CD4-positive, alpha-beta T cell (primary cell): ENCODE results near the gene CNKSR3. TPM values are rescaled to one million over a fixed set of nuclear protein-coding genes. Genes with fewer than 3 reads are reported as not detected.

Source experiments
- ATAC-seq: fragments of 200-7000 bp; cut with Tn5 transposase; one replicate; pipeline ENCODE4 v1.10.0; 2022; ENCODE audit warnings: mild to moderate bottlenecking; ENCODE audit not compliant: poor library complexity
- CTCF ChIA-PET: fragments of 350-600 bp; sonication (Branson Sonifier 250); formaldehyde crosslinking; loops from one replicate; lab custom pipeline; 2021; ENCODE audit warnings: antibody characterized with exemption, inconsistent platforms; lab: Charles Lee
- POLR2A ChIA-PET: fragments of 350-600 bp; sonication (Branson Sonifier 250); formaldehyde crosslinking; loops from one replicate; lab custom pipeline; 2021; ENCODE audit warnings: antibody characterized with exemption, inconsistent platforms; lab: Charles Lee
- DNase-seq, 14 experiments: peaks; one replicate each; pipeline ENCODE4 v3.0.0-alpha.2; 2013 to 2020; ENCODE audit warnings: mixed read lengths in 2 of 14
- H3K27ac ChIP-seq, 2 donors: one replicate each; pipeline versions ENCODE4 v1.5.1 to v1.7.0; 2013; ENCODE audit warnings: low read length in 2 of 2, low read depth in 1 of 2, mild to moderate bottlenecking in 1 of 2
- H3K27me3 ChIP-seq, 2 experiments: 1 replicate in 1 of 2; 2 replicates in 1 of 2; pipeline versions ENCODE4 v1.6.1 to v1.7.0; 2013; ENCODE audit warnings: low read length in 2 of 2, control low read depth in 1 of 2, mild to moderate bottlenecking in 1 of 2, moderate library complexity in 1 of 2; ENCODE audit not compliant: insufficient read depth in 2 of 2, control insufficient read depth in 1 of 2
- H3K36me3 ChIP-seq: one replicate; pipeline ENCODE4 v1.6.1; 2013; ENCODE audit warnings: low read length, control low read depth; ENCODE audit not compliant: insufficient read depth
- H3K4me1 ChIP-seq: one replicate; pipeline ENCODE4 v1.6.1; 2013; ENCODE audit warnings: low read length, control low read depth; ENCODE audit not compliant: insufficient read depth
- H3K4me3 ChIP-seq: one replicate; pipeline ENCODE4 v1.5.1; 2013; ENCODE audit warnings: mild to moderate bottlenecking, low read length, moderate library complexity
- H3K9me3 ChIP-seq, 2 experiments: 1 replicate in 1 of 2; 2 replicates in 1 of 2; pipeline versions ENCODE4 v1.6.1 to v1.7.0; 2013; ENCODE audit warnings: low read length in 2 of 2, mild to moderate bottlenecking in 2 of 2, control low read depth in 1 of 2, moderate library complexity in 1 of 2; ENCODE audit not compliant: control insufficient read depth in 1 of 2, insufficient read depth in 1 of 2
- H3K27ac Mint-ChIP-seq: one replicate; pipeline ENCODE4 v1.8.0; 2020; ENCODE audit warnings: mixed read lengths
- H3K27me3 Mint-ChIP-seq: one replicate; pipeline ENCODE4 v1.8.0; 2021; ENCODE audit warnings: mixed read lengths
- H3K36me3 Mint-ChIP-seq: one replicate; pipeline ENCODE4 v1.8.0; 2021; ENCODE audit warnings: low read depth, mixed read lengths
- H3K4me1 Mint-ChIP-seq: one replicate; pipeline ENCODE4 v1.8.0; 2021; ENCODE audit warnings: low read depth, mixed read lengths
- H3K4me3 Mint-ChIP-seq: one replicate; pipeline ENCODE4 v1.8.0; 2020; ENCODE audit warnings: mild to moderate bottlenecking, mixed read lengths
- H3K9me3 Mint-ChIP-seq: one replicate; pipeline ENCODE4 v1.8.0; 2020; ENCODE audit warnings: mixed read lengths
- intact Hi-C, 2 experiments: fragments of 100-400 bp; cut with DNase I in 1 of 2; cut with micrococcal nuclease in 1 of 2; formaldehyde crosslinking; loops; one replicate each; pipeline versions ENCODE4 v1.15.1 to v1.9.0; 2023 to 2025; cut with DNase I, micrococcal nuclease
- total RNA-seq, 174 experiments: library from RNA in 2 of 174; stranded (reverse) in 2 of 174; gene quantifications; one replicate each; pipeline ENCODE4 v1.2.3 and lab custom pipeline; 2021 to 2026
- TF ChIP-seq, protein P1 (sequence below): fragments of 200-600 bp; IDR thresholded peaks from one replicate; pipeline ENCODE4 v1.8.0; 2022; ENCODE audit warnings: antibody characterized with exemption, mild to moderate bottlenecking

Gene CNKSR3
- total RNA-seq, 2 experiments from 2014 or later: 0.14 TPM; not detected in 1

GRCh38 chr6:154555073-154555677, 44.7 kb upstream of the CNKSR3 start:
- intact Hi-C loops: no loop called here
- CTCF ChIA-PET: no interaction called here

DNA sequence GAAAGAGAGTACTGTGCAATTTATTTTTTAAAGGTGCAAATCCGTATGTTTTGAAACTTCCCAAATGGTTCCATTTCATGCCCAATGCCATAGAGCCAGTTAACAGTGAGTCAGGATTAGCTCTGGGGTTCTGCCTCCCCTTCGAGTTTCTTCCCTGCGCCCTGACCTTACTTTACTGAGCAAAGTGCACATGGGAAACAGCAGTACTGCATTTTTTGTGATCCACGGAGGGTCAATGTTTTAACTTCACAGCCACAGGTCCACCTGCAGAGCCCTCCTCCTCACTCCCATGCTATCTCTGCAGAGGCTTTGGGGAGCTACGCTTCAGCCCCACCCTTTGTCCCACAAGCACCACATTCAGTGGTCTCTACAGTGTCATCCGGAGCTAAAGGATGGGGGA, 44.0 kb upstream of the CNKSR3 start:
- no peak overlapping the region for H3K4me3 Mint-ChIP-seq
- Histone ChIP-seq H3K27me3 (no peaks in the 10 kb centered on the region), H3K27ac (no peak overlapping the region), H3K4me3 (no peak overlapping the region), H3K9me3 (no peaks in the 10 kb centered on the region), H3K4me1 (no peaks in the 10 kb centered on the region), H3K36me3 (no peaks in the 10 kb centered on the region)
- no peaks in the 10 kb centered on the region for H3K36me3 Mint-ChIP-seq
- DNase-seq (no peak), ATAC-seq (no peak)
- H3K27ac Mint-ChIP-seq: no peak overlapping the region
- intact Hi-C loops: no loop called here
- ChIA-PET CTCF (no interaction called here), POLR2A (no interaction called here)
- H3K27me3 Mint-ChIP-seq: no peaks in the 10 kb centered on the region
- TF ChIP-seq, protein P1, sequence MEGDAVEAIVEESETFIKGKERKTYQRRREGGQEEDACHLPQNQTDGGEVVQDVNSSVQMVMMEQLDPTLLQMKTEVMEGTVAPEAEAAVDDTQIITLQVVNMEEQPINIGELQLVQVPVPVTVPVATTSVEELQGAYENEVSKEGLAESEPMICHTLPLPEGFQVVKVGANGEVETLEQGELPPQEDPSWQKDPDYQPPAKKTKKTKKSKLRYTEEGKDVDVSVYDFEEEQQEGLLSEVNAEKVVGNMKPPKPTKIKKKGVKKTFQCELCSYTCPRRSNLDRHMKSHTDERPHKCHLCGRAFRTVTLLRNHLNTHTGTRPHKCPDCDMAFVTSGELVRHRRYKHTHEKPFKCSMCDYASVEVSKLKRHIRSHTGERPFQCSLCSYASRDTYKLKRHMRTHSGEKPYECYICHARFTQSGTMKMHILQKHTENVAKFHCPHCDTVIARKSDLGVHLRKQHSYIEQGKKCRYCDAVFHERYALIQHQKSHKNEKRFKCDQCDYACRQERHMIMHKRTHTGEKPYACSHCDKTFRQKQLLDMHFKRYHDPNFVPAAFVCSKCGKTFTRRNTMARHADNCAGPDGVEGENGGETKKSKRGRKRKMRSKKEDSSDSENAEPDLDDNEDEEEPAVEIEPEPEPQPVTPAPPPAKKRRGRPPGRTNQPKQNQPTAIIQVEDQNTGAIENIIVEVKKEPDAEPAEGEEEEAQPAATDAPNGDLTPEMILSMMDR: no peak
- H3K9me3 Mint-ChIP-seq: no peaks in the 10 kb centered on the region
- no peaks in the 10 kb centered on the region for H3K4me1 Mint-ChIP-seq

More at GRCh38 chr6:154555073-154555677, 44.7 kb upstream of the CNKSR3 start:
- Histone ChIP-seq H3K9me3 (no peaks in the 10 kb centered on the region), H3K27me3 (no peaks in the 10 kb centered on the region), H3K36me3 (no peaks in the 10 kb centered on the region), H3K27ac (no peak overlapping the region), H3K4me1 (no peaks in the 10 kb centered on the region), H3K4me3 (no peak overlapping the region)
- Mint-ChIP-seq H3K4me3 (no peak overlapping the region), H3K27ac (no peak overlapping the region), H3K9me3 (no peaks in the 10 kb centered on the region), H3K4me1 (no peaks in the 10 kb centered on the region), H3K27me3 (no peaks in the 10 kb centered on the region), H3K36me3 (no peaks in the 10 kb centered on the region)
- DNase-seq: no peak
- POLR2A ChIA-PET: no interaction called here
- TF ChIP-seq, protein P1: no peak
- ATAC-seq: no peak

- TF ChIP-seq, protein P1: no peak
- ChIA-PET CTCF (no interaction called here), POLR2A (interaction anchor here (0.6 kb wide), 1 partner anchor 159 kb away, joined by 3 read pairs; no protein-coding TSS in a partner anchor)
- H3K9me3 ChIP-seq: no peaks in the 10 kb centered on the region
- ATAC-seq (no peak), DNase-seq (no peak)
- H3K36me3 ChIP-seq: no peaks in the 10 kb centered on the region
- intact Hi-C loops: no loop called here
- no peaks in the 10 kb centered on the region for H3K27me3 Mint-ChIP-seq
- H3K27me3 ChIP-seq: no peaks in the 10 kb centered on the region
- H3K4me1 ChIP-seq: no peaks in the 10 kb centered on the region
- no peaks in the 10 kb centered on the region for H3K4me1 Mint-ChIP-seq
- no peaks in the 10 kb centered on the region for H3K36me3 Mint-ChIP-seq
- H3K27ac ChIP-seq: no peak overlapping the region
- no peak overlapping the region for H3K27ac Mint-ChIP-seq
- H3K9me3 Mint-ChIP-seq: no peaks in the 10 kb centered on the region
- no peak overlapping the region for H3K4me3 ChIP-seq
- H3K4me3 Mint-ChIP-seq: no peak overlapping the region
These were observed 40.3 kb upstream of the CNKSR3 start for GRCh38 chr6:154550779-154551178.
